HepG2 (cell line): ENCODE measurements around the gene NABP1. TPM values are rescaled to one million over a fixed set of nuclear protein-coding genes. Genes with fewer than 3 reads are reported as not detected.

Experiments
- AKAP8 ChIP-seq: sonication (generic); formaldehyde crosslinking; IDR thresholded peaks from 2 replicates; pipeline ENCODE4 v1.5.1; 2020; ENCODE audit warnings: mild to moderate bottlenecking, missing genetic modification reagents
- ELF3 ChIP-seq: IDR thresholded peaks from 2 replicates; pipeline ENCODE4 v1.6.1; 2016; ENCODE audit warnings: missing genetic modification reagents, missing compliant biosample characterization
- KLF9 ChIP-seq: IDR thresholded peaks from 2 replicates; pipeline ENCODE4 v1.6.1; 2016; ENCODE audit warnings: low read depth
- KMT2B ChIP-seq: IDR thresholded peaks from 2 replicates; pipeline ENCODE4 v1.6.1; 2016; ENCODE audit warnings: missing genetic modification reagents, missing compliant biosample characterization
- MXD4 ChIP-seq: IDR thresholded peaks from 2 replicates; pipeline ENCODE4 v1.6.1; 2016; ENCODE audit warnings: mild to moderate bottlenecking, missing biosample characterization, missing genetic modification reagents
- NFIC ChIP-seq: IDR thresholded peaks from 2 replicates; pipeline ENCODE4 v1.6.1; 2012; ENCODE audit warnings: mild to moderate bottlenecking, low read length, inconsistent platforms
- PHB2 ChIP-seq: fragments of 450-650 bp; IDR thresholded peaks from 2 replicates; pipeline ENCODE4 v1.6.1; 2018; ENCODE audit not compliant: partially characterized antibody
- SMAD9 ChIP-seq: sonication (generic); formaldehyde crosslinking; IDR thresholded peaks from 2 replicates; pipeline ENCODE4 v1.5.1; 2020; ENCODE audit warnings: mild to moderate bottlenecking, missing genetic modification reagents
- SSRP1 ChIP-seq: IDR thresholded peaks from 2 replicates; pipeline ENCODE4 v1.6.1; 2016; ENCODE audit warnings: control low read depth
- ZNF205 ChIP-seq: IDR thresholded peaks from 2 replicates; pipeline ENCODE4 v1.6.1; 2018; ENCODE audit warnings: missing biosample characterization, missing genetic modification reagents
- ZNF703 ChIP-seq: sonication (generic); formaldehyde crosslinking; IDR thresholded peaks from 2 replicates; pipeline ENCODE4 v1.5.1; 2020; ENCODE audit warnings: missing genetic modification reagents, mild to moderate bottlenecking, moderate library complexity, borderline replicate concordance
- ZNF879 ChIP-seq: sonication (generic); formaldehyde crosslinking; IDR thresholded peaks from 2 replicates; pipeline ENCODE4 v1.8.1; 2023; ENCODE audit warnings: missing genetic modification reagents
- polyA plus RNA-seq, 8 experiments: library from polyadenylated mRNA; depleted of rRNA in 3 of 8; stranded (reverse) in 7 of 8; unstranded in 1 of 8; fragments of >200 nt; fragmentation: Illumina TruSeq in 4 of 8; extraction: Trizol in 4 of 8; gene quantifications; 2 replicates each; pipeline versions ENCODE4 v1.2.1 to v1.2.3, GENCODE V29; 2011 to 2016; ENCODE audit warnings: low read depth in 4 of 8, missing spikeins in 1 of 8, mixed read lengths in 1 of 8; ENCODE audit not compliant: insufficient read depth in 1 of 8
- total RNA-seq, 5 experiments: library from RNA; depleted of rRNA; stranded (reverse); fragments of >200 nt; fragmentation: Illumina TruSeq; extraction: Trizol; gene quantifications; 2 replicates each; pipeline ENCODE4 v1.2.3, GENCODE V29; 2016; ENCODE audit warnings: low read depth in 1 of 5
- TF ChIP-seq, protein P1 (sequence below): sonication (generic); formaldehyde crosslinking; IDR thresholded peaks from 2 replicates; pipeline ENCODE4 v1.4.0; 2020; ENCODE audit warnings: missing genetic modification reagents
- TF ChIP-seq, protein P2 (sequence below): sonication (generic); formaldehyde crosslinking; IDR thresholded peaks from 2 replicates; pipeline ENCODE4 v1.4.0; 2020; ENCODE audit warnings: missing genetic modification reagents, borderline replicate concordance
- TF ChIP-seq, protein P3 (sequence below): sonication (generic); formaldehyde crosslinking; IDR thresholded peaks from 2 replicates; pipeline ENCODE4 v1.5.0; 2020; ENCODE audit warnings: missing genetic modification reagents
- TF ChIP-seq, protein P4 (sequence below): sonication (generic); formaldehyde crosslinking; IDR thresholded peaks from 2 replicates; pipeline ENCODE4 v1.5.0; 2020; ENCODE audit warnings: mild to moderate bottlenecking, missing genetic modification reagents
- TF ChIP-seq, protein P5 (sequence below): sonication (generic); formaldehyde crosslinking; IDR thresholded peaks from 2 replicates; pipeline ENCODE4 v1.4.0; 2020; ENCODE audit warnings: missing genetic modification reagents, borderline replicate concordance

The NABP1 gene
- total and polyA plus RNA-seq, 2 of the 13 experiments (the other 11 are each of a cell fraction or from before 2014, with no cell fraction given): 14.9 to 19.8 TPM

DNA sequence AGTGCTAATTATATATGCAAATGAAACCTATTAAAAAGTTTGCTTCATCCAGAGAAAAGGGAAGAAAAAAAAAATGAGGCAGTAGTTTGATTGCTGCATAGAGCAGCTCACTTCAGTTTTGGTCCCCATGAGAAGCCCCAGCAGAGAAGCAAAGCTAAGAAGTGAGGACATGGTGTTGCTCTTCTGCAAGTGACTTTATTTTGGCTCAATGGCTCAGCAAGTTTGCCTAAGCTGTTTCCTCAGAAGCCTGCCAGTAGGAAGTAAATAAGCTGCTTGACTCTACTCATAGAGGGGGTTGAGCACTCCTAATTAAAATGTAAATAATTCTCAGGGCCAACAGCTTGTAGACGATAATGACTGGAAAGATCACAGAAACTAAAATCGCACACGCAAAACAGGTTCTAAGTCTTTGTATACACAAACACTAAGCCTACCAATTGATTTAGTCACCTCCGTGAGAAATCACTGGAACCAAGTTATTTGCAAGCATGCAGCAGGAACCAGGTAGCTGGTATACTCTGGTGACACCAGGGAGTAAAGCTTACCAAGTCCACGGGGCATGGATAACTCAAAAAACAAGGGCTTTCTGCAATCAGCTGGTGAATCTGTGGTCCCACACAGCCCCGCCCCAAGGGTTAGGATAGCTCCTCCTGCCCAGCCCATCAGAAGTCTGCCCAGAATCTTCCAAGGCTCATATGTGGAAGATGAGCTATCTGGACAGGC lies 39.7 kb upstream of the NABP1 start (continued):
- TF ChIP-seq, protein P1, sequence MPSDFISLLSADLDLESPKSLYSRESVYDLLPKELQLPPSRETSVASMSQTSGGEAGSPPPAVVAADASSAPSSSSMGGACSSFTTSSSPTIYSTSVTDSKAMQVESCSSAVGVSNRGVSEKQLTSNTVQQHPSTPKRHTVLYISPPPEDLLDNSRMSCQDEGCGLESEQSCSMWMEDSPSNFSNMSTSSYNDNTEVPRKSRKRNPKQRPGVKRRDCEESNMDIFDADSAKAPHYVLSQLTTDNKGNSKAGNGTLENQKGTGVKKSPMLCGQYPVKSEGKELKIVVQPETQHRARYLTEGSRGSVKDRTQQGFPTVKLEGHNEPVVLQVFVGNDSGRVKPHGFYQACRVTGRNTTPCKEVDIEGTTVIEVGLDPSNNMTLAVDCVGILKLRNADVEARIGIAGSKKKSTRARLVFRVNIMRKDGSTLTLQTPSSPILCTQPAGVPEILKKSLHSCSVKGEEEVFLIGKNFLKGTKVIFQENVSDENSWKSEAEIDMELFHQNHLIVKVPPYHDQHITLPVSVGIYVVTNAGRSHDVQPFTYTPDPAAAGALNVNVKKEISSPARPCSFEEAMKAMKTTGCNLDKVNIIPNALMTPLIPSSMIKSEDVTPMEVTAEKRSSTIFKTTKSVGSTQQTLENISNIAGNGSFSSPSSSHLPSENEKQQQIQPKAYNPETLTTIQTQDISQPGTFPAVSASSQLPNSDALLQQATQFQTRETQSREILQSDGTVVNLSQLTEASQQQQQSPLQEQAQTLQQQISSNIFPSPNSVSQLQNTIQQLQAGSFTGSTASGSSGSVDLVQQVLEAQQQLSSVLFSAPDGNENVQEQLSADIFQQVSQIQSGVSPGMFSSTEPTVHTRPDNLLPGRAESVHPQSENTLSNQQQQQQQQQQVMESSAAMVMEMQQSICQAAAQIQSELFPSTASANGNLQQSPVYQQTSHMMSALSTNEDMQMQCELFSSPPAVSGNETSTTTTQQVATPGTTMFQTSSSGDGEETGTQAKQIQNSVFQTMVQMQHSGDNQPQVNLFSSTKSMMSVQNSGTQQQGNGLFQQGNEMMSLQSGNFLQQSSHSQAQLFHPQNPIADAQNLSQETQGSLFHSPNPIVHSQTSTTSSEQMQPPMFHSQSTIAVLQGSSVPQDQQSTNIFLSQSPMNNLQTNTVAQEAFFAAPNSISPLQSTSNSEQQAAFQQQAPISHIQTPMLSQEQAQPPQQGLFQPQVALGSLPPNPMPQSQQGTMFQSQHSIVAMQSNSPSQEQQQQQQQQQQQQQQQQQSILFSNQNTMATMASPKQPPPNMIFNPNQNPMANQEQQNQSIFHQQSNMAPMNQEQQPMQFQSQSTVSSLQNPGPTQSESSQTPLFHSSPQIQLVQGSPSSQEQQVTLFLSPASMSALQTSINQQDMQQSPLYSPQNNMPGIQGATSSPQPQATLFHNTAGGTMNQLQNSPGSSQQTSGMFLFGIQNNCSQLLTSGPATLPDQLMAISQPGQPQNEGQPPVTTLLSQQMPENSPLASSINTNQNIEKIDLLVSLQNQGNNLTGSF (CRISPR knock-in tag): no peak
- TF ChIP-seq, protein P2, sequence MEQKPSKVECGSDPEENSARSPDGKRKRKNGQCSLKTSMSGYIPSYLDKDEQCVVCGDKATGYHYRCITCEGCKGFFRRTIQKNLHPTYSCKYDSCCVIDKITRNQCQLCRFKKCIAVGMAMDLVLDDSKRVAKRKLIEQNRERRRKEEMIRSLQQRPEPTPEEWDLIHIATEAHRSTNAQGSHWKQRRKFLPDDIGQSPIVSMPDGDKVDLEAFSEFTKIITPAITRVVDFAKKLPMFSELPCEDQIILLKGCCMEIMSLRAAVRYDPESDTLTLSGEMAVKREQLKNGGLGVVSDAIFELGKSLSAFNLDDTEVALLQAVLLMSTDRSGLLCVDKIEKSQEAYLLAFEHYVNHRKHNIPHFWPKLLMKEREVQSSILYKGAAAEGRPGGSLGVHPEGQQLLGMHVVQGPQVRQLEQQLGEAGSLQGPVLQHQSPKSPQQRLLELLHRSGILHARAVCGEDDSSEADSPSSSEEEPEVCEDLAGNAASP: no peak
- TF ChIP-seq, protein P3, sequence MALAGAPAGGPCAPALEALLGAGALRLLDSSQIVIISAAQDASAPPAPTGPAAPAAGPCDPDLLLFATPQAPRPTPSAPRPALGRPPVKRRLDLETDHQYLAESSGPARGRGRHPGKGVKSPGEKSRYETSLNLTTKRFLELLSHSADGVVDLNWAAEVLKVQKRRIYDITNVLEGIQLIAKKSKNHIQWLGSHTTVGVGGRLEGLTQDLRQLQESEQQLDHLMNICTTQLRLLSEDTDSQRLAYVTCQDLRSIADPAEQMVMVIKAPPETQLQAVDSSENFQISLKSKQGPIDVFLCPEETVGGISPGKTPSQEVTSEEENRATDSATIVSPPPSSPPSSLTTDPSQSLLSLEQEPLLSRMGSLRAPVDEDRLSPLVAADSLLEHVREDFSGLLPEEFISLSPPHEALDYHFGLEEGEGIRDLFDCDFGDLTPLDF (CRISPR knock-in tag): no peak
- TF ChIP-seq AKAP8 (CRISPR knock-in tag) (no peak), ZNF703 (CRISPR knock-in tag) (0 out of 2 replicates have a peak, but pooled peaks have one; percentile 58), ZNF205 (CRISPR knock-in tag) (no peak), MXD4 (no peak), KLF9 (CRISPR knock-in tag) (no peak), NFIC (peak; percentile 57), SMAD9 (CRISPR knock-in tag) (no peak), PHB2 (no peak), SSRP1 (CRISPR knock-in tag) (peak; percentile 70; the same call in 1 of the 2 replicates), ELF3 (CRISPR knock-in tag) (no peak), ZNF879 (CRISPR knock-in tag) (no peak), KMT2B (CRISPR knock-in tag) (no peak)
- TF ChIP-seq, protein P4, sequence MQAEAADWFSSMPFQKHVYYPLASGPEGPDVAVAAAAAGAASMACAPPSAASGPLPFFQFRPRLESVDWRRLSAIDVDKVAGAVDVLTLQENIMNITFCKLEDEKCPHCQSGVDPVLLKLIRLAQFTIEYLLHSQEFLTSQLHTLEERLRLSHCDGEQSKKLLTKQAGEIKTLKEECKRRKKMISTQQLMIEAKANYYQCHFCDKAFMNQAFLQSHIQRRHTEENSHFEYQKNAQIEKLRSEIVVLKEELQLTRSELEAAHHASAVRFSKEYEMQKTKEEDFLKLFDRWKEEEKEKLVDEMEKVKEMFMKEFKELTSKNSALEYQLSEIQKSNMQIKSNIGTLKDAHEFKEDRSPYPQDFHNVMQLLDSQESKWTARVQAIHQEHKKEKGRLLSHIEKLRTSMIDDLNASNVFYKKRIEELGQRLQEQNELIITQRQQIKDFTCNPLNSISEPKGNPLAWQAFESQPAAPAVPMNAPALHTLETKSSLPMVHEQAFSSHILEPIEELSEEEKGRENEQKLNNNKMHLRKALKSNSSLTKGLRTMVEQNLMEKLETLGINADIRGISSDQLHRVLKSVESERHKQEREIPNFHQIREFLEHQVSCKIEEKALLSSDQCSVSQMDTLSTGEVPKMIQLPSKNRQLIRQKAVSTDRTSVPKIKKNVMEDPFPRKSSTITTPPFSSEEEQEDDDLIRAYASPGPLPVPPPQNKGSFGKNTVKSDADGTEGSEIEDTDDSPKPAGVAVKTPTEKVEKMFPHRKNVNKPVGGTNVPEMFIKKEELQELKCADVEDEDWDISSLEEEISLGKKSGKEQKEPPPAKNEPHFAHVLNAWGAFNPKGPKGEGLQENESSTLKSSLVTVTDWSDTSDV (CRISPR knock-in tag): no peak
- TF ChIP-seq, protein P5, sequence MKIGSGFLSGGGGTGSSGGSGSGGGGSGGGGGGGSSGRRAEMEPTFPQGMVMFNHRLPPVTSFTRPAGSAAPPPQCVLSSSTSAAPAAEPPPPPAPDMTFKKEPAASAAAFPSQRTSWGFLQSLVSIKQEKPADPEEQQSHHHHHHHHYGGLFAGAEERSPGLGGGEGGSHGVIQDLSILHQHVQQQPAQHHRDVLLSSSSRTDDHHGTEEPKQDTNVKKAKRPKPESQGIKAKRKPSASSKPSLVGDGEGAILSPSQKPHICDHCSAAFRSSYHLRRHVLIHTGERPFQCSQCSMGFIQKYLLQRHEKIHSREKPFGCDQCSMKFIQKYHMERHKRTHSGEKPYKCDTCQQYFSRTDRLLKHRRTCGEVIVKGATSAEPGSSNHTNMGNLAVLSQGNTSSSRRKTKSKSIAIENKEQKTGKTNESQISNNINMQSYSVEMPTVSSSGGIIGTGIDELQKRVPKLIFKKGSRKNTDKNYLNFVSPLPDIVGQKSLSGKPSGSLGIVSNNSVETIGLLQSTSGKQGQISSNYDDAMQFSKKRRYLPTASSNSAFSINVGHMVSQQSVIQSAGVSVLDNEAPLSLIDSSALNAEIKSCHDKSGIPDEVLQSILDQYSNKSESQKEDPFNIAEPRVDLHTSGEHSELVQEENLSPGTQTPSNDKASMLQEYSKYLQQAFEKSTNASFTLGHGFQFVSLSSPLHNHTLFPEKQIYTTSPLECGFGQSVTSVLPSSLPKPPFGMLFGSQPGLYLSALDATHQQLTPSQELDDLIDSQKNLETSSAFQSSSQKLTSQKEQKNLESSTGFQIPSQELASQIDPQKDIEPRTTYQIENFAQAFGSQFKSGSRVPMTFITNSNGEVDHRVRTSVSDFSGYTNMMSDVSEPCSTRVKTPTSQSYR (CRISPR knock-in tag): no peak
